ENCODE results near the gene FEN1.

The FEN1 gene

DNA sequence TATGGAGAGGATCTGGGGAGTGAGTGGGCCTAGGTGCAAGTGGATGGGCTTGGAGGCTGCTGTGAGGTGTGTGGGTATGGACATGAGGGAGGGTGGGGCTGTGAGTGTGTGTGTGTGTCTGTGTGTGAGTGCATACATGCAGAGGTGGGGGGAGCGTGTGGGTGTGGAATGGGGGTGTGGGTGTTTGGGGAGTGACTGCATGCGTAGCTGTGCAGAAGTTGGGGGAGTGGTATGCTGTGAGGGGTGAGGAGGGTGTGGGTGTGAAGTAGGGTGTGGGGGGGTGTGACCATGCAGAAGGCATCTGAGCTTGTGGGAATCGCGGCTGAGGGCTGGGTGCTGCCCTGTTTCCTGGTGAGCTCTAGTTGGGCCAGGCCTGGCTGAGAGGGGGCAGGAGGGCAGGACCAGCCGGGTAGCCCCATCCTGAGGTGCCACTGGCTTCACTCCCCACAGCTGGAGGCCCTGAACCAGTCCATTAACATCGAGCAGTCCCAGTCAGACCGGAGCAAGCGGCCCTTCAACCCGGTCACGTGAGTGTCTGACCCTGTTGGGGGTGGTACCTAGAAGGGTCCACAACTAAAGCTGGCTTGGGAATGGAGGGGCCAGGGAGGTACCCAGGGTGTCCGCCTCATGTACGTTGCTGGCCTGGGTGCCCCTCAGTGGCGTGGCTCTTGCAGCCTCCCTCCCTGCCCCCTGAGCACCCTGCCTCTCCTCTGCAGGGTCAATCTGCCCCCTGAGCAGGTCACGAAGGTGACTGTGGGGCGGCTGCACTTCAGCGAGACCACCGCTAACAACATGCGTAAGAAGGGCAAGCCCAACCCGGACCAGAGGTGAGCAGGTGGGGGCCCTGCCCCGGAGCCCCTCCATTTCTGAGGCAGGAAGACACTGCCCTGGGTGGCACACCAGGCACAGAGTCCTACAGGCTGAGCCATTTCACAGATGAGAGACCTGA is 16.8 kb upstream of the FEN1 start:
- H3K9me3 ChIP-seq (ENCODE audit: control insufficient read depth, low read length), result no peaks in the 10 kb centered on the region

GRCh38 chr11:61776561-61777075 is 16.1 kb upstream of the FEN1 start:
- peak in 1 of 3 donors; percentile 30 for DNase-seq
- no peaks in the 10 kb centered on the region for H3K36me3 ChIP-seq (ENCODE audit: control insufficient read depth, insufficient read depth, low read length)
- H3K4me1 ChIP-seq (ENCODE audit: control insufficient read depth, insufficient read depth, low read length, poor library complexity, severe bottlenecking), result peaks cover 25% of the 10 kb centered on the region
- no peaks in the 10 kb centered on the region for H3K9me3 ChIP-seq (ENCODE audit: control insufficient read depth, low read length)
- no peak overlapping the region for H3K27ac ChIP-seq (ENCODE audit: insufficient read depth, low read length, poor library complexity, severe bottlenecking)
- H3K4me3 ChIP-seq (ENCODE audit: insufficient read depth, low read depth, low read length, poor library complexity, severe bottlenecking), result no peak overlapping the region
- H3K27me3 ChIP-seq (replicated peaks; ENCODE audit: control insufficient read depth, insufficient read depth, low read length, poor library complexity, severe bottlenecking), result no peaks in the 10 kb centered on the region

More for the DNA sequence above, 16.8 kb upstream of the FEN1 start:
- no peak overlapping the region for H3K4me3 ChIP-seq (ENCODE audit: insufficient read depth, low read depth, low read length, poor library complexity, severe bottlenecking)
- H3K4me1 ChIP-seq (ENCODE audit: control insufficient read depth, insufficient read depth, low read length, poor library complexity, severe bottlenecking), result peaks cover 25% of the 10 kb centered on the region
- no peaks in the 10 kb centered on the region for H3K36me3 ChIP-seq (ENCODE audit: control insufficient read depth, insufficient read depth, low read length)
- no peak for DNase-seq
- H3K27ac ChIP-seq (ENCODE audit: insufficient read depth, low read length, poor library complexity, severe bottlenecking), result no peak overlapping the region
- no peaks in the 10 kb centered on the region for H3K27me3 ChIP-seq (replicated peaks; ENCODE audit: control insufficient read depth, insufficient read depth, low read length, poor library complexity, severe bottlenecking)

- Histone ChIP-seq H3K9me3 (ENCODE audit: control insufficient read depth, low read length) (no peaks in the 10 kb centered on the region), H3K27ac (ENCODE audit: insufficient read depth, low read length, poor library complexity, severe bottlenecking) (no peak overlapping the region), H3K4me1 (ENCODE audit: control insufficient read depth, insufficient read depth, low read length, poor library complexity, severe bottlenecking) (peaks cover 17% of the 10 kb centered on the region), H3K27me3 (replicated peaks; ENCODE audit: control insufficient read depth, insufficient read depth, low read length, poor library complexity, severe bottlenecking) (no peaks in the 10 kb centered on the region), H3K4me3 (ENCODE audit: insufficient read depth, low read depth, low read length, poor library complexity, severe bottlenecking) (peak overlapping the region; percentile 54), H3K36me3 (ENCODE audit: control insufficient read depth, insufficient read depth, low read length) (no peaks in the 10 kb centered on the region)
- peak; percentile 41 to 71 (median 58) for DNase-seq
Observed at GRCh38 chr11:61777234-61778090, 15.2 kb upstream of the FEN1 start.

DNA sequence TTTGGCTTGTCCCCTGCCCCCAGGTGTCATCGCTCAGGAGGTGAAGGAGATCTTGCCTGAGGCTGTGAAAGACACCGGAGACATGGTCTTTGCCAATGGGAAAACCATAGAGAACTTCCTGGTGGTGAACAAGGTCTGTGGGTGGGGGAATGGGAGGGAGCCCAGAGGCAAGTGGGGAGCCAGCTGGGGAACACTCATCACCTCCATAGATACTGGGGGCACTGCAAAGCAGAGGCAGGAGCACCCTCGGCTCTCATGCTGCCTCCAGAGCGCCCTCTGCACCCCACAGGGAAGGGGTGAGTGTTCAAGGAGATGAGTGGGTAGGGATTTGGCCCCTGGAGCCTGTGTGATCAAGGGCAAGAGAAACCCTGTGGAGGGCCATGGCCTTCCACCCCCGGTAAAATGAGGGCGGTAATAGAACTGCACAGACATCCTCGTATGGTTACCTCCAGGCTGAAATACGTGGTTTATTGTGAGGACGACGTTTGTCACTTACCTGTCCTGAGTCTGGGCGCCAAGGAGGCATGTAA is 14.3 kb upstream of the FEN1 start:
- Histone ChIP-seq H3K4me1 (ENCODE audit: control insufficient read depth, insufficient read depth, low read length, poor library complexity, severe bottlenecking) (peaks cover 13% of the 10 kb centered on the region), H3K9me3 (ENCODE audit: control insufficient read depth, low read length) (no peaks in the 10 kb centered on the region), H3K27me3 (replicated peaks; ENCODE audit: control insufficient read depth, insufficient read depth, low read length, poor library complexity, severe bottlenecking) (no peaks in the 10 kb centered on the region), H3K4me3 (ENCODE audit: insufficient read depth, low read depth, low read length, poor library complexity, severe bottlenecking) (no peak overlapping the region), H3K27ac (ENCODE audit: insufficient read depth, low read length, poor library complexity, severe bottlenecking) (no peak overlapping the region), H3K36me3 (ENCODE audit: control insufficient read depth, insufficient read depth, low read length) (no peaks in the 10 kb centered on the region)
- no peak for DNase-seq

DNA sequence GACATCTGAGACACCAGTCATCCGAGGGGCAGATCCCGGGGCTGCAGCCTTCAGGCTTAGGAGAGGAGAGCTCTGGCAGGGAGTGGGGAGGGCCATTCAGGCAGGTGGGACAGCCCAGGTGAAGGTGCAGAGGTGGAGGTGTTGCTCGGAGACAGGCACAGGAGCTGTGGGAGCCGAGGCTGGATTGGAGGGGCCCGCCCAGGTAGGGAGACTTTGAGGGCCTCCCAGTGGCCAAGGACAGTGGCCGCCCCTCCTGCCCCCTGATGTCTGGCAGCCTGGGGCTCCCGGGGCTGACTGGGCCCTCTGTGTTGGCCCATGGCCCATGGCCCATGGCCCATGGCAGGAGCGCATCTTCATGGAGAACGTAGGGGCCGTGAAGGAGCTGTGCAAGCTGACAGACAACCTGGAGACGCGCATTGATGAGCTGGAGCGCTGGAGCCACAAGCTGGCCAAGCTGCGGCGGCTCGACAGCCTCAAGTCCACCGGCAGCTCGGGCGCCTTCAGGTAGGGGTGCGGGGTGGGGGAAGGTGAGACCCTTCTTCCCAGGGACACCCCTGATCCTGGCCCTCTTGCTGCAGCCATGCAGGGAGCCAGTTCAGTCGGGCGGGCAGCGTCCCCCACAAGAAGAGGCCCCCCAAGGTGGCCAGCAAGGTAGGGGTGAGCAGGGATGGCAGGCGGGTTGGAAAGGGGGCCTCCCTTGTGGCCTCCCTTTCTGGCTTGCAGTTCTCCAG is 13.6 kb upstream of the FEN1 start:
- Histone ChIP-seq H3K9me3 (ENCODE audit: control insufficient read depth, low read length) (no peaks in the 10 kb centered on the region), H3K4me3 (ENCODE audit: insufficient read depth, low read depth, low read length, poor library complexity, severe bottlenecking) (no peak overlapping the region), H3K27ac (ENCODE audit: insufficient read depth, low read length, poor library complexity, severe bottlenecking) (no peak overlapping the region), H3K27me3 (replicated peaks; ENCODE audit: control insufficient read depth, insufficient read depth, low read length, poor library complexity, severe bottlenecking) (no peaks in the 10 kb centered on the region), H3K36me3 (ENCODE audit: control insufficient read depth, insufficient read depth, low read length) (no peaks in the 10 kb centered on the region), H3K4me1 (ENCODE audit: control insufficient read depth, insufficient read depth, low read length, poor library complexity, severe bottlenecking) (peaks cover 13% of the 10 kb centered on the region)
- no peak for DNase-seq

DNA sequence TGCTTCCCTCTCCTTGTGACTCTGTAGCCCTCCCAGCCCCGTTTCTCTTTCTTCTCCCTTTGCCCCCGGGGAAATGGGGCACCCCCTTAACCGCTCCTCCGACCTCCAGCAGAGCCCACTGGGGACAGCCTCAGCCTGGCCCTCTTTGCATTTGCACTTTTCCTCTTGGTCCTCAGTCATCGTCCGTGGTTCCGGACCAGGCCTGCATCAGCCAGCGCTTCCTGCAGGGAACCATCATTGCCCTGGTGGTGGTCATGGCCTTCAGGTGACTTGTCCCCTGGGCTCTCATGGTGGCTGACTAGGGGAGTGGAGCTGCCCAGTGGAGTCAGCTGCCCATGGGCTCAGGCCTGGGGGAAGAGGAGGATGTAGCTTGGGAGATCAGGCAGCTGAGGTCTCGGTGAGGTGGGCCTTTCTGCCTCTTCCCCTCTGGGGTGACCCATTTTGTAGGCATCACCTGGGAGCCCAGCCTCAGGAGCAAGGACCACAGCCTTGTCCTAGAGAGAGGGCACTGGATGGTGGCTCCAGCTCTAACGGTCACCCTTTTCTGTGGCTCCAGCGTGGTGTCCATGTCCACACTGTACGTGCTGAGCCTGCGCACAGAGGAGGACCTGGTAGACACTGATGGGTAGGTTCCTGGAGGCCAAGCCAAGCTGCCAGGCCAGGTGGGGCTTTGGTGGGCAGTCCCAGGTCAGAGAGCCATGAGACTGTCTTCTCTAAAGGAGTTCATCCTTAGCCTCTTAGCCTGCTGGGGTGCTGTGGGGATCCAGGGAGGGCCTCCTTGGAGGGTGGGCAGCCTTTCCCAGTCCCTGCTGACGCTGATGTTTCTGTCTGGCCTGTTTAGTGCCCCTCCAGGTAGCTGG is 12.8 kb upstream of the FEN1 start:
- Histone ChIP-seq H3K9me3 (ENCODE audit: control insufficient read depth, low read length) (no peaks in the 10 kb centered on the region), H3K36me3 (ENCODE audit: control insufficient read depth, insufficient read depth, low read length) (peaks cover 7% of the 10 kb centered on the region), H3K4me1 (ENCODE audit: control insufficient read depth, insufficient read depth, low read length, poor library complexity, severe bottlenecking) (peaks cover 13% of the 10 kb centered on the region), H3K4me3 (ENCODE audit: insufficient read depth, low read depth, low read length, poor library complexity, severe bottlenecking) (no peak overlapping the region), H3K27me3 (replicated peaks; ENCODE audit: control insufficient read depth, insufficient read depth, low read length, poor library complexity, severe bottlenecking) (no peaks in the 10 kb centered on the region), H3K27ac (ENCODE audit: insufficient read depth, low read length, poor library complexity, severe bottlenecking) (no peak overlapping the region)
- no peak for DNase-seq

- no peak for DNase-seq
- Histone ChIP-seq H3K36me3 (ENCODE audit: control insufficient read depth, insufficient read depth, low read length) (peaks cover 12% of the 10 kb centered on the region), H3K4me3 (ENCODE audit: insufficient read depth, low read depth, low read length, poor library complexity, severe bottlenecking) (no peak overlapping the region), H3K27ac (ENCODE audit: insufficient read depth, low read length, poor library complexity, severe bottlenecking) (no peak overlapping the region), H3K27me3 (replicated peaks; ENCODE audit: control insufficient read depth, insufficient read depth, low read length, poor library complexity, severe bottlenecking) (no peaks in the 10 kb centered on the region), H3K4me1 (ENCODE audit: control insufficient read depth, insufficient read depth, low read length, poor library complexity, severe bottlenecking) (peaks cover 13% of the 10 kb centered on the region), H3K9me3 (ENCODE audit: control insufficient read depth, low read length) (no peaks in the 10 kb centered on the region)
Observed at GRCh38 chr11:61780581-61781162, 12.0 kb upstream of the FEN1 start.

- no peak overlapping the region for H3K4me3 ChIP-seq (ENCODE audit: insufficient read depth, low read depth, low read length, poor library complexity, severe bottlenecking)
- peaks cover 21% of the 10 kb centered on the region for H3K36me3 ChIP-seq (ENCODE audit: control insufficient read depth, insufficient read depth, low read length)
- H3K27me3 ChIP-seq (replicated peaks; ENCODE audit: control insufficient read depth, insufficient read depth, low read length, poor library complexity, severe bottlenecking), result no peaks in the 10 kb centered on the region
- no peaks in the 10 kb centered on the region for H3K9me3 ChIP-seq (ENCODE audit: control insufficient read depth, low read length)
- DNase-seq, result no peak
- no peak overlapping the region for H3K27ac ChIP-seq (ENCODE audit: insufficient read depth, low read length, poor library complexity, severe bottlenecking)
- H3K4me1 ChIP-seq (ENCODE audit: control insufficient read depth, insufficient read depth, low read length, poor library complexity, severe bottlenecking), result peaks cover 13% of the 10 kb centered on the region
Observed at GRCh38 chr11:61781585-61781984, 11.1 kb upstream of the FEN1 start.

Data from effector memory CD4-positive, alpha-beta T cell (primary cell).